Panc1 (cell line): Measurements from ENCODE around the gene SERPIND1. TPM values are rescaled to one million over a fixed set of nuclear protein-coding genes. Genes with fewer than 3 reads are reported as not detected.

Experiments used
- ATAC-seq: fragments of 200-7000 bp; cut with Tn5 transposase; 2 replicates; pipeline ENCODE4 v1.9.1; 2020; ENCODE audit warnings: mild to moderate bottlenecking, moderate library complexity
- BruUV-seq: library from RNA; stranded (reverse); fragments of 400-500 nt; replicated peaks from 2 replicates; lab custom pipeline; 2021; lab: Mats Ljungman, UMichigan
- CTCF ChIA-PET: fragments of 300-600 bp; sonication (Branson Sonifier 250); formaldehyde crosslinking; loops from one replicate; lab custom pipeline; 2022; ENCODE audit warnings: antibody characterized with exemption; lab: Charles Lee
- POLR2A ChIA-PET: fragments of 300-600 bp; sonication (Branson Sonifier 250); formaldehyde crosslinking; loops from one replicate; lab custom pipeline; 2022; ENCODE audit warnings: antibody characterized with exemption; lab: Charles Lee
- DNase-seq: peaks from one replicate; pipeline ENCODE4 v3.0.0-alpha.2; 2010; ENCODE audit warnings: low read depth, low spot score
- H3K27ac ChIP-seq: 2 replicates; pipeline ENCODE4 v1.5.1; 2011; ENCODE audit warnings: mild to moderate bottlenecking, low read length, inconsistent platforms
- H3K27me3 ChIP-seq: fragments of 200-500 bp; sonication (Bioruptor generic); 2 replicates; pipeline ENCODE4 v1.6.0; 2014; ENCODE audit warnings: low read length, inconsistent platforms; ENCODE audit not compliant: control insufficient read depth, insufficient read depth
- H3K36me3 ChIP-seq: fragments of 200-500 bp; sonication (Bioruptor generic); 2 replicates; pipeline ENCODE4 v1.5.1; 2014; ENCODE audit warnings: inconsistent platforms, mild to moderate bottlenecking, low read length, moderate library complexity; ENCODE audit not compliant: control insufficient read depth, insufficient read depth
- H3K4me1 ChIP-seq: 2 replicates; pipeline ENCODE4 v1.5.1; 2011; ENCODE audit warnings: inconsistent platforms, mild to moderate bottlenecking, low read length, moderate library complexity; ENCODE audit not compliant: control insufficient read depth, insufficient read depth
- H3K4me3 ChIP-seq, 2 experiments: 2 replicates each; pipeline ENCODE4 v1.5.1; 2011 to 2012; ENCODE audit warnings: low read depth in 2 of 2, low read length in 2 of 2, mild to moderate bottlenecking in 2 of 2, inconsistent platforms in 1 of 2, moderate library complexity in 1 of 2
- H3K9me3 ChIP-seq: fragments of 200-500 bp; sonication (Bioruptor generic); 2 replicates; pipeline ENCODE4 v1.5.1; 2014; ENCODE audit warnings: low read depth, mild to moderate bottlenecking, inconsistent platforms, low read length, moderate library complexity; ENCODE audit not compliant: control insufficient read depth, insufficient read depth
- CTCF ChIP-seq: fragments of 450-650 bp; IDR thresholded peaks from 2 replicates; pipeline ENCODE4 v1.5.1; 2017; ENCODE audit warnings: mild to moderate bottlenecking
- POLR2AphosphoS5 ChIP-seq: IDR thresholded peaks from 2 replicates; pipeline ENCODE4 v1.6.1; 2012; ENCODE audit warnings: mild to moderate bottlenecking, low read depth, low read length, moderate library complexity
- SIN3A ChIP-seq: IDR thresholded peaks from 2 replicates; pipeline ENCODE4 v1.6.1; 2012; ENCODE audit warnings: low read depth, mild to moderate bottlenecking, low read length, moderate library complexity, borderline replicate concordance; ENCODE audit not compliant: insufficient read depth
- TCF7L2 ChIP-seq: IDR thresholded peaks from 2 replicates; pipeline ENCODE4 v1.6.1; 2011; ENCODE audit warnings: mild to moderate bottlenecking, low read depth, low read length, inconsistent platforms
- in situ Hi-C: cut with HindIII; loops from 2 replicates; pipeline ENCODE4 v1.10.0; 2016; ENCODE audit warnings: low sequenced_read_pairs, low pct_unique_long_range_greater_than_20kb
- intact Hi-C: fragments of 100-400 bp; cut with micrococcal nuclease; formaldehyde crosslinking; loops from one replicate; pipeline ENCODE4 v1.10.0; 2022; ENCODE audit not compliant: unreplicated experiment
- total RNA-seq: library from RNA; stranded (reverse); gene quantifications from one replicate; pipeline ENCODE4 v1.2.1, GENCODE V29; 2021; ENCODE audit not compliant: unreplicated experiment
- TF ChIP-seq, protein P1 (sequence below), 2 experiments: IDR thresholded peaks; 2 replicates each; pipeline ENCODE4 v1.6.1; 2011 to 2012; ENCODE audit warnings: low read depth in 2 of 2, control low read depth in 1 of 2, low read length in 1 of 2, mild to moderate bottlenecking in 1 of 2, moderate library complexity in 1 of 2; ENCODE audit not compliant: insufficient read depth in 1 of 2

SERPIND1 gene
- total RNA-seq, 1 experiment from 2014 or later: 0.18 TPM

DNA sequence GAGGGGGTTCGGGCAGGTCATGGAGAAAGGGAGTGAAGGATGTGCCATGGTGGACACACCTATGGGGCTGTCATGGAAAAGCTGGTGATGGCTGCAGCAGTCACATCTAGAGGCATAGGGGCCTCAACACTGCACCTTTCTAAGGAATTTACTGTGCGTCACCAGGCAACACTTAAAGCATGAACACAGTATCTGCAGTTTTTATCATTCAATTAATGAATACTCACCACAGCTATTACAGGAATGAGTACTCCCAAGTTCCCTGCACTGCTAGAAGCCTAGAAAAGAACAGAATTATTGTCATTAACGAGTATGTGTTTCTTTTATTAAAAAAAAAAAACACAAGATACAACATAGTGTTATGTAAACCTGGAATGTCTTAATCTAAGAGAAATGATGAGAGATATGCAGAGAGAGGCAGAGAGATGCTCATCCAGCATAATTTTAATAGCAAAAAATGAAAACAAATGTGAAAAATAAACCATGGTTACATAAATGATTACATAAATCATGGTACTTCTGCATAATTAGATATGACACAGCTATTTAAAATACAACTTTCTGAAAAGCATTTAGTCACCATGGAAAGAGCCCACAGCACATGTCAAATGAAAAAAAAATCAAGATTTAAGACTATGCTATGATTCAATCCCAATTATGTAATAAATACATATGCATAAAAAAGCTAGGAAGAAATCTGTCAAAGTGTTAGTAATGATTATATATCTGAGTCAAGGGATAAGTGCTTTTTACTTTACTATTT, 19.2 kb downstream of the SERPIND1 start:
- no peak for ATAC-seq
- CTCF ChIA-PET: no interaction called here

DNA sequence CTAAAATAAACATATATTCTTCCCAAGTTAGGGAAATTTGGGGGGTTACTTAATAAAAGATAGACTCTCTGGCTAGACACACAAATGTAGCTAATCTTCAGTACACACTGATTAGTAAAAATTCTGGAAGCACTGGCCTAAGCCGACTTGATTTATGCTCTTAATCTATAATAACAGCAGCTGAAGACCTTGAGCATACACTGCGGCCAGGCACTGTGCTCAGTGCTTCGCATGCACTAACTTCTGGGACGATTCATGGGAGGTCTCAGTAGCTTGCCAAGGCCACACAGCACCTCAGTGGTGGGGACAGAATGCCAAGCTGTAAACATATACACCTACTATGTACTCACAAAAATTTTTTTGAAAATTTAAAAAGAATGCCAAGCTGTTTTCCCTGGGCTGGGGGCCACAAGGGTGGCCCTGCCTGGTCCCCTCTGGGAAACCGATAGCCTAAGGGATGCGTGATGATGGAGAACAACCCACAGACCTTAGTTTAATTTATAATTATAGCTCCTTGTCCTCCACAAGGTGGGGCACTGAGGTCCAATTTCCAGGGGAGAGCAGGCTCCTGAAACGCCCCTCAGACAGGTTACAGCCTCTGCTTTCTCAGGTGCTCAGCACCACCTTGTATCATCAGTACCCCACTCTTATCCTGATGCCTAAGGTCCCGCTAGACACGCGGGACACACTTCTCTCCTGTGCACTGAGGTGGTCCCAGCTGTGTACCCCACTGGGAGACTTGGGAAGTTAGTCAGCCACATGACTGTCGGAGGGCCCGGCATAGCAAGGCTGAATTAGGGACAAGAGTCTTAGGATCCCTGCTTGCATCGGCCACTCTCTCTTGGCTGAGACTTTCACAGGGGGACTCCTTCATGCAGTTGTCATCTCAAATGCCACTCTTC, 20.1 kb downstream of the SERPIND1 start:
- H3K36me3 ChIP-seq: peaks cover 7% of the 10 kb centered on the region; the same call in 1 of the 2 replicates

More for the DNA sequence above, 19.2 kb downstream of the SERPIND1 start:
- Histone ChIP-seq H3K9me3 (no peaks in the 10 kb centered on the region), H3K4me3 (no peak overlapping the region), H3K27me3 (no peaks in the 10 kb centered on the region), H3K36me3 (no peaks in the 10 kb centered on the region), H3K27ac (no peak overlapping the region), H3K4me1 (no peaks in the 10 kb centered on the region)
- intact Hi-C loops: no loop called here
- POLR2A ChIA-PET: no interaction called here
- TF ChIP-seq SIN3A: no peak
- TF ChIP-seq, protein P1, sequence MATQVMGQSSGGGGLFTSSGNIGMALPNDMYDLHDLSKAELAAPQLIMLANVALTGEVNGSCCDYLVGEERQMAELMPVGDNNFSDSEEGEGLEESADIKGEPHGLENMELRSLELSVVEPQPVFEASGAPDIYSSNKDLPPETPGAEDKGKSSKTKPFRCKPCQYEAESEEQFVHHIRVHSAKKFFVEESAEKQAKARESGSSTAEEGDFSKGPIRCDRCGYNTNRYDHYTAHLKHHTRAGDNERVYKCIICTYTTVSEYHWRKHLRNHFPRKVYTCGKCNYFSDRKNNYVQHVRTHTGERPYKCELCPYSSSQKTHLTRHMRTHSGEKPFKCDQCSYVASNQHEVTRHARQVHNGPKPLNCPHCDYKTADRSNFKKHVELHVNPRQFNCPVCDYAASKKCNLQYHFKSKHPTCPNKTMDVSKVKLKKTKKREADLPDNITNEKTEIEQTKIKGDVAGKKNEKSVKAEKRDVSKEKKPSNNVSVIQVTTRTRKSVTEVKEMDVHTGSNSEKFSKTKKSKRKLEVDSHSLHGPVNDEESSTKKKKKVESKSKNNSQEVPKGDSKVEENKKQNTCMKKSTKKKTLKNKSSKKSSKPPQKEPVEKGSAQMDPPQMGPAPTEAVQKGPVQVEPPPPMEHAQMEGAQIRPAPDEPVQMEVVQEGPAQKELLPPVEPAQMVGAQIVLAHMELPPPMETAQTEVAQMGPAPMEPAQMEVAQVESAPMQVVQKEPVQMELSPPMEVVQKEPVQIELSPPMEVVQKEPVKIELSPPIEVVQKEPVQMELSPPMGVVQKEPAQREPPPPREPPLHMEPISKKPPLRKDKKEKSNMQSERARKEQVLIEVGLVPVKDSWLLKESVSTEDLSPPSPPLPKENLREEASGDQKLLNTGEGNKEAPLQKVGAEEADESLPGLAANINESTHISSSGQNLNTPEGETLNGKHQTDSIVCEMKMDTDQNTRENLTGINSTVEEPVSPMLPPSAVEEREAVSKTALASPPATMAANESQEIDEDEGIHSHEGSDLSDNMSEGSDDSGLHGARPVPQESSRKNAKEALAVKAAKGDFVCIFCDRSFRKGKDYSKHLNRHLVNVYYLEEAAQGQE (IDR thresholded peaks at IDR 0.05; ENCODE audit: insufficient read depth in 1 of 2, low read depth in 2 of 2, low read length in 1 of 2): no peak
- BruUV-seq: no TSS peak
- in situ Hi-C loops: no loop called here
- no peak for DNase-seq

More for the DNA sequence above, 20.1 kb downstream of the SERPIND1 start:
- ChIA-PET POLR2A (no interaction called here), CTCF (interaction anchor here (0.8 kb wide), 1 partner anchor 10 kb away, joined by 3 read pairs; no protein-coding TSS in a partner anchor)
- no peak for DNase-seq
- TF ChIP-seq, protein P1 (IDR thresholded peaks at IDR 0.05; ENCODE audit: insufficient read depth in 1 of 2, low read depth in 2 of 2, low read length in 1 of 2): no peak
- no peak for TF ChIP-seq SIN3A
- TF ChIP-seq TCF7L2: no peak
- no peak for TF ChIP-seq CTCF
- TF ChIP-seq POLR2AphosphoS5: no peak
- no peak overlapping the region for H3K27ac ChIP-seq
- H3K9me3 ChIP-seq: no peaks in the 10 kb centered on the region
- no TSS peak for BruUV-seq
- intact Hi-C loops: no loop called here
- H3K4me1 ChIP-seq: no peaks in the 10 kb centered on the region
- in situ Hi-C loops: no loop called here
- no peaks in the 10 kb centered on the region for H3K27me3 ChIP-seq
- no peak for ATAC-seq
- H3K4me3 ChIP-seq: no peak overlapping the region
